ENCODE measurements around the gene UBALD2. TPM values are rescaled to one million over a fixed set of nuclear protein-coding genes. Genes with fewer than 3 reads are reported as not detected.

The UBALD2 gene
- total RNA-seq, 1 experiment from 2014 or later, result 30.3 TPM

DNA sequence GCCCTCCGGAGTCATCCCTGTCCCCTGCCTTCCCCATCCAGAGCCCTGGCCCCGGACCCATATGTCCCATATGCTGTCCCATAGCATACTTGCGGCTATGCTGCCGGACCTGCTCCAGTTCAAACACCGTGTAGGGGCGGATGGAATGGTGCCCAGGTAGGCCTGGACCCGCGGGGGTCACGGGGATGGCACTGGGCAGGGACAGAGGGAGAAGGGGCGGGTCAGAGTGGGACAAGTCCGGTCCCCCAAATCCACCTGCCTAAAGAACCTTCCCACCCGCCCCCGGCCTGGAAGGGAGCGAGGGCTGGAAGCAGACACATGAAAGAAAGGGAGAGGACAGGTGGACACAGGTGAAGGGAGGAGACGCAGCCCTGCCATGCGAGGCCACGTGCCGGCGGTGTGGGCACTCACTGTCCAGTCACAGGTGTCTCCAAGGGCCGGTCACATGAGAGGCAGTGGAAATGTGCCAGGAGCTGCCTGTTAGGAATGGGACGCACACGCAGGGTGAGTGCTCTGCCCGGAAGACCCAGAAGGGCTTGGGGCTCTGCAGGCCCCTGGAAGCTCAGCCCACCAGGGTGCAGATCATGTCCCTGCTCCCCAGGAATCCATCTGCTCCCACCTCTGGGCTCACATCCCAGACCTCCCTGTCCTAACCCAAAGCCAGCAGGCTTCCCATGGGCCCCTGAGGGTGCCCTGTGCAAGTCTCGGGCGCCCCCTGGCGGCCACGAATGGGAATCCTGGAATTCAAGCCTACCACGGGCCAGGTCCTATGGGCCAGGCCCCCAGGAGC, 14.0 kb downstream of the UBALD2 start (continued):
- TF ChIP-seq, protein P1, sequence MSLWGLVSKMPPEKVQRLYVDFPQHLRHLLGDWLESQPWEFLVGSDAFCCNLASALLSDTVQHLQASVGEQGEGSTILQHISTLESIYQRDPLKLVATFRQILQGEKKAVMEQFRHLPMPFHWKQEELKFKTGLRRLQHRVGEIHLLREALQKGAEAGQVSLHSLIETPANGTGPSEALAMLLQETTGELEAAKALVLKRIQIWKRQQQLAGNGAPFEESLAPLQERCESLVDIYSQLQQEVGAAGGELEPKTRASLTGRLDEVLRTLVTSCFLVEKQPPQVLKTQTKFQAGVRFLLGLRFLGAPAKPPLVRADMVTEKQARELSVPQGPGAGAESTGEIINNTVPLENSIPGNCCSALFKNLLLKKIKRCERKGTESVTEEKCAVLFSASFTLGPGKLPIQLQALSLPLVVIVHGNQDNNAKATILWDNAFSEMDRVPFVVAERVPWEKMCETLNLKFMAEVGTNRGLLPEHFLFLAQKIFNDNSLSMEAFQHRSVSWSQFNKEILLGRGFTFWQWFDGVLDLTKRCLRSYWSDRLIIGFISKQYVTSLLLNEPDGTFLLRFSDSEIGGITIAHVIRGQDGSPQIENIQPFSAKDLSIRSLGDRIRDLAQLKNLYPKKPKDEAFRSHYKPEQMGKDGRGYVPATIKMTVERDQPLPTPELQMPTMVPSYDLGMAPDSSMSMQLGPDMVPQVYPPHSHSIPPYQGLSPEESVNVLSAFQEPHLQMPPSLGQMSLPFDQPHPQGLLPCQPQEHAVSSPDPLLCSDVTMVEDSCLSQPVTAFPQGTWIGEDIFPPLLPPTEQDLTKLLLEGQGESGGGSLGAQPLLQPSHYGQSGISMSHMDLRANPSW (CRISPR knock-in tag; conservative IDR thresholded peaks at IDR 0.05; ENCODE audit: low read depth), result no peak
- TF ChIP-seq SP1 (CRISPR knock-in tag; conservative IDR thresholded peaks at IDR 0.05) (no peak), ZNF317 (CRISPR knock-in tag; IDR thresholded peaks at IDR 0.05; ENCODE audit: borderline replicate concordance, low read depth) (no peak), NR2C2 (CRISPR knock-in tag; IDR thresholded peaks at IDR 0.05) (no peak), TCF7 (CRISPR knock-in tag; IDR thresholded peaks at IDR 0.05; ENCODE audit: low read depth) (no peak), OVOL2 (CRISPR knock-in tag; IDR thresholded peaks at IDR 0.05; ENCODE audit: borderline replicate concordance) (no peak), NFE2L1 (CRISPR knock-in tag; IDR thresholded peaks at IDR 0.05) (no peak), ZNF532 (CRISPR knock-in tag; IDR thresholded peaks at IDR 0.05; ENCODE audit: borderline replicate concordance) (no peak), ESRRA (CRISPR knock-in tag; IDR thresholded peaks at IDR 0.05; ENCODE audit: borderline replicate concordance) (no peak), EMX1 (CRISPR knock-in tag; IDR thresholded peaks at IDR 0.05) (no peak), ATF2 (CRISPR knock-in tag; IDR thresholded peaks at IDR 0.05; ENCODE audit: borderline replicate concordance, low read depth) (no peak), ZNF396 (CRISPR knock-in tag; IDR thresholded peaks at IDR 0.05; ENCODE audit: borderline replicate concordance) (no peak), SMAD4 (CRISPR knock-in tag; IDR thresholded peaks at IDR 0.05) (no peak), PRRX2 (CRISPR knock-in tag; IDR thresholded peaks at IDR 0.05) (no peak), USF1 (CRISPR knock-in tag; IDR thresholded peaks at IDR 0.05) (0 out of 2 replicates have a peak, but pooled peaks have one; percentile 32), NR3C1 (CRISPR knock-in tag; conservative IDR thresholded peaks at IDR 0.05; ENCODE audit: low read depth) (no peak), MYBL2 (CRISPR knock-in tag; IDR thresholded peaks at IDR 0.05) (no peak)
- TF ChIP-seq, protein P2, sequence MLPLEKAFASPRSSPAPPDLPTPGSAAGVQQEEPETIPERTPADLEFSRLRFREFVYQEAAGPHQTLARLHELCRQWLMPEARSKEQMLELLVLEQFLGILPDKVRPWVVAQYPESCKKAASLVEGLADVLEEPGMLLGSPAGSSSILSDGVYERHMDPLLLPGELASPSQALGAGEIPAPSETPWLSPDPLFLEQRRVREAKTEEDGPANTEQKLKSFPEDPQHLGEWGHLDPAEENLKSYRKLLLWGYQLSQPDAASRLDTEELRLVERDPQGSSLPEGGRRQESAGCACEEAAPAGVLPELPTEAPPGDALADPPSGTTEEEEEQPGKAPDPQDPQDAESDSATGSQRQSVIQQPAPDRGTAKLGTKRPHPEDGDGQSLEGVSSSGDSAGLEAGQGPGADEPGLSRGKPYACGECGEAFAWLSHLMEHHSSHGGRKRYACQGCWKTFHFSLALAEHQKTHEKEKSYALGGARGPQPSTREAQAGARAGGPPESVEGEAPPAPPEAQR (CRISPR knock-in tag; IDR thresholded peaks at IDR 0.05), result no peak
- TF ChIP-seq, protein P3, sequence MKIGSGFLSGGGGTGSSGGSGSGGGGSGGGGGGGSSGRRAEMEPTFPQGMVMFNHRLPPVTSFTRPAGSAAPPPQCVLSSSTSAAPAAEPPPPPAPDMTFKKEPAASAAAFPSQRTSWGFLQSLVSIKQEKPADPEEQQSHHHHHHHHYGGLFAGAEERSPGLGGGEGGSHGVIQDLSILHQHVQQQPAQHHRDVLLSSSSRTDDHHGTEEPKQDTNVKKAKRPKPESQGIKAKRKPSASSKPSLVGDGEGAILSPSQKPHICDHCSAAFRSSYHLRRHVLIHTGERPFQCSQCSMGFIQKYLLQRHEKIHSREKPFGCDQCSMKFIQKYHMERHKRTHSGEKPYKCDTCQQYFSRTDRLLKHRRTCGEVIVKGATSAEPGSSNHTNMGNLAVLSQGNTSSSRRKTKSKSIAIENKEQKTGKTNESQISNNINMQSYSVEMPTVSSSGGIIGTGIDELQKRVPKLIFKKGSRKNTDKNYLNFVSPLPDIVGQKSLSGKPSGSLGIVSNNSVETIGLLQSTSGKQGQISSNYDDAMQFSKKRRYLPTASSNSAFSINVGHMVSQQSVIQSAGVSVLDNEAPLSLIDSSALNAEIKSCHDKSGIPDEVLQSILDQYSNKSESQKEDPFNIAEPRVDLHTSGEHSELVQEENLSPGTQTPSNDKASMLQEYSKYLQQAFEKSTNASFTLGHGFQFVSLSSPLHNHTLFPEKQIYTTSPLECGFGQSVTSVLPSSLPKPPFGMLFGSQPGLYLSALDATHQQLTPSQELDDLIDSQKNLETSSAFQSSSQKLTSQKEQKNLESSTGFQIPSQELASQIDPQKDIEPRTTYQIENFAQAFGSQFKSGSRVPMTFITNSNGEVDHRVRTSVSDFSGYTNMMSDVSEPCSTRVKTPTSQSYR (CRISPR knock-in tag; IDR thresholded peaks at IDR 0.05), result no peak
- TF ChIP-seq, protein P4, sequence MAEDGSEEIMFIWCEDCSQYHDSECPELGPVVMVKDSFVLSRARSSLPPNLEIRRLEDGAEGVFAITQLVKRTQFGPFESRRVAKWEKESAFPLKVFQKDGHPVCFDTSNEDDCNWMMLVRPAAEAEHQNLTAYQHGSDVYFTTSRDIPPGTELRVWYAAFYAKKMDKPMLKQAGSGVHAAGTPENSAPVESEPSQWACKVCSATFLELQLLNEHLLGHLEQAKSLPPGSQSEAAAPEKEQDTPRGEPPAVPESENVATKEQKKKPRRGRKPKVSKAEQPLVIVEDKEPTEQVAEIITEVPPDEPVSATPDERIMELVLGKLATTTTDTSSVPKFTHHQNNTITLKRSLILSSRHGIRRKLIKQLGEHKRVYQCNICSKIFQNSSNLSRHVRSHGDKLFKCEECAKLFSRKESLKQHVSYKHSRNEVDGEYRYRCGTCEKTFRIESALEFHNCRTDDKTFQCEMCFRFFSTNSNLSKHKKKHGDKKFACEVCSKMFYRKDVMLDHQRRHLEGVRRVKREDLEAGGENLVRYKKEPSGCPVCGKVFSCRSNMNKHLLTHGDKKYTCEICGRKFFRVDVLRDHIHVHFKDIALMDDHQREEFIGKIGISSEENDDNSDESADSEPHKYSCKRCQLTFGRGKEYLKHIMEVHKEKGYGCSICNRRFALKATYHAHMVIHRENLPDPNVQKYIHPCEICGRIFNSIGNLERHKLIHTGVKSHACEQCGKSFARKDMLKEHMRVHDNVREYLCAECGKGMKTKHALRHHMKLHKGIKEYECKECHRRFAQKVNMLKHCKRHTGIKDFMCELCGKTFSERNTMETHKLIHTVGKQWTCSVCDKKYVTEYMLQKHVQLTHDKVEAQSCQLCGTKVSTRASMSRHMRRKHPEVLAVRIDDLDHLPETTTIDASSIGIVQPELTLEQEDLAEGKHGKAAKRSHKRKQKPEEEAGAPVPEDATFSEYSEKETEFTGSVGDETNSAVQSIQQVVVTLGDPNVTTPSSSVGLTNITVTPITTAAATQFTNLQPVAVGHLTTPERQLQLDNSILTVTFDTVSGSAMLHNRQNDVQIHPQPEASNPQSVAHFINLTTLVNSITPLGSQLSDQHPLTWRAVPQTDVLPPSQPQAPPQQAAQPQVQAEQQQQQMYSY (CRISPR knock-in tag; IDR thresholded peaks at IDR 0.05), result no peak
